ENCODE data around the gene NEUROD2. TPM values are rescaled to one million over a fixed set of nuclear protein-coding genes. Genes with fewer than 3 reads are reported as not detected.

Gene NEUROD2
- total and polyA plus RNA-seq, 2 of the 13 experiments (the other 11 are each of a cell fraction or from before 2014, with no cell fraction given), result not detected

GRCh38 chr17:39636927-39637736 lies 29.4 kb upstream of the NEUROD2 start, which contains the start of gene STARD3 (continued):
- no peak for TF ChIP-seq HNF1A (IDR thresholded peaks at IDR 0.05; ENCODE audit: low read depth)
- TF ChIP-seq HNF1A (CRISPR knock-in tag; IDR thresholded peaks at IDR 0.05; ENCODE audit: borderline replicate concordance), result peak; percentile 81
- TF ChIP-seq ARID5B (CRISPR knock-in tag; IDR thresholded peaks at IDR 0.05), result peak; percentile 57; the same call in 1 of the 2 replicates
- TF ChIP-seq ATF7 (IDR thresholded peaks at IDR 0.05), result no peak
- TF ChIP-seq ATF7 (CRISPR knock-in tag; IDR thresholded peaks at IDR 0.05), result peak; percentile 55; the same call in 1 of the 2 replicates
- TF ChIP-seq ZNF33A (CRISPR knock-in tag; IDR thresholded peaks at IDR 0.05; ENCODE audit: borderline replicate concordance), result no peak
- no peak for TF ChIP-seq RERE (CRISPR knock-in tag; IDR thresholded peaks at IDR 0.05; ENCODE audit: low read depth)
- TF ChIP-seq TFDP2 (CRISPR knock-in tag; IDR thresholded peaks at IDR 0.05), result peak; percentile 84
- TF ChIP-seq ZNF225 (CRISPR knock-in tag; IDR thresholded peaks at IDR 0.05), result peak; percentile 87
- no peak for TF ChIP-seq SP1 (IDR thresholded peaks at IDR 0.05)
- TF ChIP-seq SP1 (CRISPR knock-in tag; IDR thresholded peaks at IDR 0.05), result peak; percentile 85
- no peak for TF ChIP-seq ZNF781 (CRISPR knock-in tag; IDR thresholded peaks at IDR 0.05; ENCODE audit: borderline replicate concordance, not compliant biosample characterization)
- no peak for TF ChIP-seq PRPF4 (IDR thresholded peaks at IDR 0.05; ENCODE audit: low read depth, low read length, poor library complexity, severe bottlenecking)
- peak; percentile 95 for TF ChIP-seq GATAD1 (CRISPR knock-in tag; IDR thresholded peaks at IDR 0.05)

Measured in HepG2 (cell line).